ENCODE data around the gene RXFP2. TPM values are rescaled to one million over a fixed set of nuclear protein-coding genes. Genes with fewer than 3 reads are reported as not detected.

The RXFP2 gene
- total and polyA plus RNA-seq, 2 donors from 2014 or later: 0.09 TPM; not detected in 1

DNA sequence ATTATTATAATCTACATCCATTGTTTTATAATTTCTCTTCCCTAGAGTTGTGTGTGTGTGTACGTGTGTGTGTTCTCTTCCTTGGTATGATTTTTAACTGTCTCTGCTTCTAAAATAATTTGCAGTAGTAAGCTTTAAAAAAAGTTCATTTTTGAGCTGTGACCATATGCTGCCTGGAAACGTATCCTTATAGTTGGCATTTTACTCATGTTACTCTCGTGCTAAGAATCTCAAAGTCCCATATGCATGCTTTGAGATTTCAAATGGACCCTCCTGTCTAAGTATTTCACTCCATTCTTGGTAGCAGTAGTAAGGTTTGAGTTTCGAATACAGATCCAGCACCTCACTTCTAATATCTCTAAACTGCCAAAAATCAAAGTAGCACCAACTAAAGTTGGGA lies 109.9 kb downstream of the RXFP2 start:
- H3K9me3 ChIP-seq (ENCODE audit: control insufficient read depth in 2 of 3, insufficient read depth in 1 of 3, low read length in 3 of 3): no peaks in the 10 kb centered on the region
- H3K27me3 ChIP-seq (ENCODE audit: control insufficient read depth, insufficient read depth, low read length): peaks cover 9% of the 10 kb centered on the region
- no peak for FAIRE-seq
- no peaks in the 10 kb centered on the region for H3K36me3 ChIP-seq (ENCODE audit: control insufficient read depth in 2 of 3, insufficient read depth in 3 of 3, low read length in 3 of 3)
- no peak overlapping the region for H3K27ac ChIP-seq (ENCODE audit: low read depth in 2 of 2, low read length in 2 of 2)
- H3K9ac ChIP-seq (ENCODE audit: low read length in 3 of 3): no peak overlapping the region
- intact Hi-C loops (cut with DNase I): no loop called here
- no peak overlapping the region for H3K4me3 ChIP-seq (ENCODE audit: low read length in 3 of 3)
- DNase-seq: no peak
- TF ChIP-seq, protein P1, sequence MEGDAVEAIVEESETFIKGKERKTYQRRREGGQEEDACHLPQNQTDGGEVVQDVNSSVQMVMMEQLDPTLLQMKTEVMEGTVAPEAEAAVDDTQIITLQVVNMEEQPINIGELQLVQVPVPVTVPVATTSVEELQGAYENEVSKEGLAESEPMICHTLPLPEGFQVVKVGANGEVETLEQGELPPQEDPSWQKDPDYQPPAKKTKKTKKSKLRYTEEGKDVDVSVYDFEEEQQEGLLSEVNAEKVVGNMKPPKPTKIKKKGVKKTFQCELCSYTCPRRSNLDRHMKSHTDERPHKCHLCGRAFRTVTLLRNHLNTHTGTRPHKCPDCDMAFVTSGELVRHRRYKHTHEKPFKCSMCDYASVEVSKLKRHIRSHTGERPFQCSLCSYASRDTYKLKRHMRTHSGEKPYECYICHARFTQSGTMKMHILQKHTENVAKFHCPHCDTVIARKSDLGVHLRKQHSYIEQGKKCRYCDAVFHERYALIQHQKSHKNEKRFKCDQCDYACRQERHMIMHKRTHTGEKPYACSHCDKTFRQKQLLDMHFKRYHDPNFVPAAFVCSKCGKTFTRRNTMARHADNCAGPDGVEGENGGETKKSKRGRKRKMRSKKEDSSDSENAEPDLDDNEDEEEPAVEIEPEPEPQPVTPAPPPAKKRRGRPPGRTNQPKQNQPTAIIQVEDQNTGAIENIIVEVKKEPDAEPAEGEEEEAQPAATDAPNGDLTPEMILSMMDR (IDR thresholded peaks at IDR 0.05; ENCODE audit: borderline replicate concordance, extremely low read depth, insufficient read depth): no peak
- peaks cover 0 to 3% (median 0%) of the 10 kb centered on the region in 3 donors for H3K4me1 ChIP-seq (ENCODE audit: control insufficient read depth in 2 of 3, insufficient read depth in 2 of 3, low read depth in 1 of 3, low read length in 3 of 3)

DNA sequence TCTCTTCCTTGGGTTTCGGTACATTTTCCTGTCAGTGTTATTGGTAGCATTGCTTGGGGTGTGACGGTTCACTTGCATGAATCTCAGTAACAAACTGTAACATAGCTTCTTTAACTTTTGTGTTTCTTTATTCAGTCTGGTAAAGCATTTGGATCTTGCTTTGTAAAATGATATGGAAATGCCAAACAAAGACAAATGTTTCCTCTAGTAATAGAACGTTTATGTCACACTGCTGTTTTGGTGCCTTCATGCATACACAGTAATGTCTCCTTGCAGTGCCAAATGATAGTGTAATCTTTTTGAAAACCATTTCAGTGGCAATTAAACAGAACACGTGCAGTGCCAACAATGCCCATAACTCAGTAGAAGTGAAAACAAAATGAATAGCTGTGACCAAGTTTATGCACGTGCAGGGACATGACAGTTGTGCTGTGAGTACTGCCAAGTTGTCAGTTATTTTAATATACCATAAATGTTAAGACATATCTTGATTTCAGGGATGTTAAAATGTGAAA lies 110.8 kb downstream of the RXFP2 start:
- no peak for FAIRE-seq
- Histone ChIP-seq H3K27ac (ENCODE audit: low read depth in 2 of 2, low read length in 2 of 2) (no peak overlapping the region), H3K27me3 (ENCODE audit: control insufficient read depth, insufficient read depth, low read length) (peaks cover 3% of the 10 kb centered on the region)

DNA sequence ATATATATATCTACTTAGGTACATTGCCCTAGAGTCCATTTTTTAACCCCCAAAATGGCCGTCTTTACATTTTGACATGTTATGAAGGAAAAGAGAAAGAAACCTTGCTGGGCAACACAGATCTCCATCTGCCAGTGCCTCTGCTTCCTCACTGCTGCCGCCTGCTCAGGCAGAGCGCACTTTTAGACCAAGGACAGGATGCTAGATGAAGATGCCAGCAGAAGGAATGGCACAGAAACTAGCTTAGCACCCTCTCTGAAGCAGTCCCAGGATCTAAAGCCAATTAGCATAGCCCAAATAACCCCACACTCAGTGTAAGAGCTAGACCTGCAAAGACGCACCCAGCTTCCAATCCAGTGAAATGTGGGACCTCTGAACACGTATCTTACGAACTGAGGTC lies 111.9 kb downstream of the RXFP2 start:
- Histone ChIP-seq H3K36me3 (ENCODE audit: control insufficient read depth in 2 of 3, insufficient read depth in 3 of 3, low read length in 3 of 3) (no peaks in the 10 kb centered on the region), H3K9me3 (ENCODE audit: control insufficient read depth in 2 of 3, insufficient read depth in 1 of 3, low read length in 3 of 3) (no peaks in the 10 kb centered on the region), H3K27me3 (ENCODE audit: control insufficient read depth, insufficient read depth, low read length) (peaks cover 3% of the 10 kb centered on the region), H3K4me3 (ENCODE audit: low read length in 3 of 3) (no peak overlapping the region), H3K27ac (ENCODE audit: low read depth in 2 of 2, low read length in 2 of 2) (no peak overlapping the region), H3K9ac (ENCODE audit: low read length in 3 of 3) (no peak overlapping the region), H3K4me1 (ENCODE audit: control insufficient read depth in 2 of 3, insufficient read depth in 2 of 3, low read depth in 1 of 3, low read length in 3 of 3) (peaks cover 0 to 3% (median 0%) of the 10 kb centered on the region in 3 donors)
- intact Hi-C loops (cut with DNase I): no loop called here
- FAIRE-seq (no peak), DNase-seq (no peak)
- TF ChIP-seq, protein P1 (IDR thresholded peaks at IDR 0.05; ENCODE audit: borderline replicate concordance, extremely low read depth, insufficient read depth): no peak

More for the DNA sequence above, 110.8 kb downstream of the RXFP2 start:
- Histone ChIP-seq H3K9ac (ENCODE audit: low read length in 3 of 3) (no peak overlapping the region), H3K4me3 (ENCODE audit: low read length in 3 of 3) (no peak overlapping the region), H3K36me3 (ENCODE audit: control insufficient read depth in 2 of 3, insufficient read depth in 3 of 3, low read length in 3 of 3) (no peaks in the 10 kb centered on the region), H3K9me3 (ENCODE audit: control insufficient read depth in 2 of 3, insufficient read depth in 1 of 3, low read length in 3 of 3) (no peaks in the 10 kb centered on the region), H3K4me1 (ENCODE audit: control insufficient read depth in 2 of 3, insufficient read depth in 2 of 3, low read depth in 1 of 3, low read length in 3 of 3) (peaks cover 0 to 3% (median 0%) of the 10 kb centered on the region in 3 donors)
- TF ChIP-seq, protein P1 (IDR thresholded peaks at IDR 0.05; ENCODE audit: borderline replicate concordance, extremely low read depth, insufficient read depth): no peak
- intact Hi-C loops (cut with DNase I): no loop called here
- DNase-seq: no peak

All from kidney (tissue), 14 donors.